GM18507 (cell line): ENCODE data around the gene OR2T35.

ENCODE experiments used
- DNase-seq: peaks from one replicate; pipeline ENCODE4 v3.0.0; 2011; ENCODE audit warnings: low read depth; ENCODE audit not compliant: insufficient read length; ENCODE audit errors: extremely low spot score
- FAIRE-seq: peaks from 2 replicates; lab custom pipeline; 2011; peaks lifted over from hg19 to GRCh38; lab: Jason Lieb, UNC

Gene OR2T35

GRCh38 chr1:248627971-248628844 is 16.9 kb downstream of the OR2T35 start:
- FAIRE-seq (peak; percentile 90), DNase-seq (peak; percentile 52)

GRCh38 chr1:248625971-248626370 is 19.1 kb downstream of the OR2T35 start:
- no peak for DNase-seq
- FAIRE-seq = no peak

GRCh38 chr1:248625166-248625565 is 19.9 kb downstream of the OR2T35 start:
- FAIRE-seq = no peak
- no peak for DNase-seq

GRCh38 chr1:248622570-248623001 is 22.5 kb downstream of the OR2T35 start:
- DNase-seq (peak; percentile 42), FAIRE-seq (peak; percentile 88)

- DNase-seq = no peak
- peak; percentile 39 for FAIRE-seq
Measured at GRCh38 chr1:248621770-248622169, 23.3 kb downstream of the OR2T35 start.

GRCh38 chr1:248618878-248619277 is 26.2 kb downstream of the OR2T35 start:
- no peak for DNase-seq
- FAIRE-seq = peak; percentile 82

GRCh38 chr1:248618119-248618518 is 27.0 kb downstream of the OR2T35 start:
- DNase-seq = no peak
- no peak for FAIRE-seq

GRCh38 chr1:248613742-248614141 is 31.3 kb downstream of the OR2T35 start:
- FAIRE-seq (peak; percentile 39), DNase-seq (no peak)

- DNase-seq (no peak), FAIRE-seq (no peak)
Measured at GRCh38 chr1:248611883-248612414, 33.1 kb downstream of the OR2T35 start.

- FAIRE-seq (no peak), DNase-seq (no peak)
Measured at GRCh38 chr1:248610301-248610700, 34.8 kb downstream of the OR2T35 start.

GRCh38 chr1:248599396-248599795 is 45.7 kb downstream of the OR2T35 start:
- FAIRE-seq = no peak

GRCh38 chr1:248597589-248597988 is 47.5 kb downstream of the OR2T35 start, which contains the start of gene OR2T10:
OR2T10 (minus strand) TSS chr1:248597700; CDS start chr1:248593768, 3,932 bp downstream.
- DNase-seq = no peak
- no peak for FAIRE-seq

More at GRCh38 chr1:248599396-248599795, 45.7 kb downstream of the OR2T35 start:
- DNase-seq = no peak

GRCh38 chr1:248596615-248597014 is 48.5 kb downstream of the OR2T35 start:
- FAIRE-seq (no peak), DNase-seq (no peak)

- DNase-seq = no peak
- no peak for FAIRE-seq
Measured at GRCh38 chr1:248593226-248593625, 51.9 kb downstream of the OR2T35 start.

- DNase-seq (no peak), FAIRE-seq (no peak)
Measured at GRCh38 chr1:248592655-248593054, 52.4 kb downstream of the OR2T35 start.

GRCh38 chr1:248590055-248590454 is 55.0 kb downstream of the OR2T35 start:
- FAIRE-seq (no peak), DNase-seq (no peak)

GRCh38 chr1:248589334-248589733 is 55.7 kb downstream of the OR2T35 start:
- no peak for DNase-seq
- FAIRE-seq = no peak
